ENCODE results near the gene CERS2. TPM values are rescaled to one million over a fixed set of nuclear protein-coding genes. Genes with fewer than 3 reads are reported as not detected.
A peak's percentile ranks its signal among the peaks of the same experiment; 100 is the strongest.

CERS2 gene, protein sequence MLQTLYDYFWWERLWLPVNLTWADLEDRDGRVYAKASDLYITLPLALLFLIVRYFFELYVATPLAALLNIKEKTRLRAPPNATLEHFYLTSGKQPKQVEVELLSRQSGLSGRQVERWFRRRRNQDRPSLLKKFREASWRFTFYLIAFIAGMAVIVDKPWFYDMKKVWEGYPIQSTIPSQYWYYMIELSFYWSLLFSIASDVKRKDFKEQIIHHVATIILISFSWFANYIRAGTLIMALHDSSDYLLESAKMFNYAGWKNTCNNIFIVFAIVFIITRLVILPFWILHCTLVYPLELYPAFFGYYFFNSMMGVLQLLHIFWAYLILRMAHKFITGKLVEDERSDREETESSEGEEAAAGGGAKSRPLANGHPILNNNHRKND
- total RNA-seq (2021; fragmentation: NEBNext Ultra II Directional; extraction: Animal tissue kit (Norgen Biotek cat#: 25700)) (237 and 241 TPM in 2 replicates), polyA plus RNA-seq (2011; rRNA removed) (153 and 216 TPM in 2 replicates), polyA minus RNA-seq (2011; rRNA and poly(A)+ RNA removed) (234 and 288 TPM in 2 replicates)
- 153 TPM for polyA plus RNA-seq (2011; cell fraction: cytosol; rRNA removed)
- 172 TPM for polyA plus RNA-seq (2011; cell fraction: nucleus; rRNA removed)
- 143 to 179 TPM (median 156 TPM) in 4 replicates for polyA plus RNA-seq (2012, experiment 1 of 2)
- polyA plus RNA-seq (2012, experiment 2 of 2): 302 TPM
- polyA plus RNA-seq (2013, experiment 1 of 2): 284 TPM
- 302 TPM for polyA plus RNA-seq (2013, experiment 2 of 2)
- polyA minus RNA-seq (2011; cell fraction: cytosol; rRNA and poly(A)+ RNA removed): 120 TPM
- 98.2 TPM for polyA minus RNA-seq (2011; cell fraction: nucleus; rRNA and poly(A)+ RNA removed)
- long read RNA-seq, experiment 1, transcript CERS2-205 (11 exons, 2,505 nt): major isoform, 72 of 169 reads
- long read RNA-seq, experiment 1, partial matches to known transcripts: 45 of 169 reads
- long read RNA-seq, experiment 1, other reads (novel, unspliced or antisense): 48 of 169 reads
- long read RNA-seq, experiment 2, transcript CERS2-205 (11 exons, 2,505 nt): major isoform, 11 of 18 reads
- long read RNA-seq, experiment 2, partial matches to known transcripts: 1 of 18 reads
- long read RNA-seq, experiment 2, other reads (novel, unspliced or antisense): 5 of 18 reads

DNA sequence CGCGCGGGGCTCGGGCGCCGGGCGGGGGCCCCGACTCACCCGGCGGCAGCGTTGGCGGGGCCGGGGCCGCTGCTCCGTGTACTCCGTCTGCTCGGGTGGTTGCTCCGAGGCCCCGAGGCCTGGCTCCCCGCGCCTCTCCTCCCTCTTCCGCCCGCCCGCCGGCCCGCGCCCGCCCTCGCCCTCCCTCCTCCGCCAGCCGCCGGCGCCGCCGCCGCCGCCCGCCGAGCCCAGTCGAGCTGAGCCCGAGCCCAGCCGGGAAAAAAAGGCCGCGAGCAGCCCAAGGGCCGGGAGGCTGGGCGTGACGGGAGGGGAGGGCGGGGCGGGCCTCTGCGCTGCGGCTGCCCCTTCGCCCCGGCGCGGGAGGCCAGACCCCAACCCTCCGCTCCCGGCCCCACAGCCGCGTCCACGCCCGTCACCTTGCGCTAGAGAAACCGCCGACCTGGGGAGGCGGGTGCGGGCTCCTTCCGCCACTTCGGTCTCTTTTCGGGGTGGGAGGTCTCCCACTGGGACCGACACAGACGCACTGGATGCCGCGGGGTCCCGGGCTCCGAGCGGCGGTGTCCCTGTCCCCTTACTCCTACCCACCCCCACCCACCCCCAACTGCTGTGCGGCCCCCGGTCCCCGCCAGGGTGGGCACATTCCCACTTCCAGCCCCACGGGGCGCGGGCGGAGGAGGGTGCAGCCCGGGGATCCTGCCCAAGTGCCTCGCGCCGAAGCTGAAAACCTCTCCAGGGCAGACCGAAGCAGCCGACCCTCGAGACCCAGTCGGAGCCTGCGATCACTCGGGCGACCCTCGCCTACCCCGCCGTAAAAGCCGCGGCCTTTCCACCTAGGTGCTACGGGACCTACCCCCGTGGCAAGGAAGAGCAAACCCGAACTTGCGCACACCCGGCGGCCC is at the start of gene CERS2:
CERS2 (minus strand) TSS at position 256 of the 899 bp plus-strand sequence. CDS start 5,745 bp downstream, outside the sequence.
- Histone ChIP-seq H2BK15ac (ENCODE audit: low read length) (peak within 1 kb of the TSS; percentile 95; the same call in 1 of the 2 replicates), H3K18ac (ENCODE audit: extremely low read depth, low read length) (peak within 1 kb of the TSS; percentile 78; the same call in 1 of the 2 replicates), H3K79me1 (ENCODE audit: low read depth, low read length) (peaks cover 13% of the 10 kb centered on the region), H2AFZ (ENCODE audit: low read length) (no peak within 1 kb of the TSS), H4K20me1 (replicated peaks in 1 of 2; ENCODE audit: control insufficient read depth in 1 of 2, insufficient read depth in 2 of 2, low read length in 2 of 2) (peaks cover 10 to 20% of the 10 kb centered on the region in 2 experiments), H3K27ac (ENCODE audit: low read depth, low read length) (peak within 1 kb of the TSS; percentile 64; the same call in 1 of the 2 replicates), H3K4me1 (replicated peaks in 1 of 4; ENCODE audit: control insufficient read depth in 3 of 4, insufficient read depth in 4 of 4, low read length in 3 of 4) (peaks cover 20 to 48% (median 38%) of the 10 kb centered on the region in 4 experiments), H3K56ac (replicated peaks; ENCODE audit: insufficient read length, low read depth, low read length) (no peak within 1 kb of the TSS), H3K4me2 (ENCODE audit: insufficient read depth in 1 of 2, low read depth in 2 of 2, low read length in 2 of 2) (peak within 1 kb of the TSS; percentile 83 to 93), H3K23ac (ENCODE audit: insufficient read length) (no peak within 1 kb of the TSS), H3K9me3 (ENCODE audit: insufficient read depth in 2 of 2, low read depth in 1 of 2, low read length in 1 of 2) (no peaks in the 10 kb centered on the region), H3K14ac (ENCODE audit: insufficient read length) (no peak within 1 kb of the TSS), H4K8ac (ENCODE audit: extremely low read depth, insufficient read depth, low read length) (peak within 1 kb of the TSS; percentile 94; the same call in 1 of the 2 replicates), H2BK5ac (ENCODE audit: low read depth, low read length) (peak within 1 kb of the TSS; percentile 71; the same call in 1 of the 2 replicates), H2BK20ac (ENCODE audit: low read length) (no peak within 1 kb of the TSS), H3K27me3 (replicated peaks in 1 of 4; ENCODE audit: control insufficient read depth in 3 of 4, extremely low read depth in 1 of 4, insufficient read depth in 3 of 4, low read length in 3 of 4) (no peaks in the 10 kb centered on the region), H2AK5ac (ENCODE audit: low read depth, low read length) (no peak within 1 kb of the TSS; the same call in 1 of the 2 replicates), H4K5ac (ENCODE audit: insufficient read length, low read depth, low read length) (peak within 1 kb of the TSS; percentile 73), H3K9ac (replicated peaks in 1 of 4; ENCODE audit: extremely low read depth in 1 of 4, low read depth in 3 of 4, low read length in 3 of 4) (peak within 1 kb of the TSS; percentile 64 to 90 (median 76)), H2BK120ac (replicated peaks; ENCODE audit: low read depth, low read length) (no peak within 1 kb of the TSS), H4K91ac (replicated peaks; ENCODE audit: insufficient read length, low read length) (peak within 1 kb of the TSS; percentile 87), H3K23me2 (ENCODE audit: low read depth, low read length) (peaks cover 12% of the 10 kb centered on the region; the same call in 1 of the 2 replicates), H3K4ac (replicated peaks; ENCODE audit: insufficient read length, low read depth, low read length) (peak within 1 kb of the TSS; percentile 36), H3K79me2 (ENCODE audit: control insufficient read depth in 1 of 2, insufficient read depth in 2 of 2, low read length in 2 of 2) (peaks cover 21 to 47% of the 10 kb centered on the region in 2 experiments), H2BK12ac (ENCODE audit: low read depth, low read length) (peak within 1 kb of the TSS; percentile 18; the same call in 1 of the 2 replicates), H3K36me3 (ENCODE audit: control insufficient read depth in 2 of 4, insufficient read depth in 4 of 4, low read length in 3 of 4) (no peaks in the 10 kb centered on the region), H3K4me3 (ENCODE audit: extremely low read depth in 1 of 4, insufficient read depth in 2 of 4, low read depth in 3 of 4, low read length in 4 of 4) (peak within 1 kb of the TSS; percentile 74 to 91 (median 80))
- no peak for FAIRE-seq
- ChIA-PET POLR2A (ENCODE audit: partially characterized antibody) (interaction anchor here (1.0 to 10.5 kb wide), 11 partner anchors 9 to 419 kb away, joined by 3 to 133 read pairs (median 5); partner anchors contain the start of genes ANXA9 and MINDY1), CTCF (ENCODE audit: partially characterized antibody) (interaction anchor here (0.9 to 14.5 kb wide), 2 partner anchors 22 to 48 kb away, joined by 3 to 183 read pairs; no protein-coding TSS in a partner anchor)
- WGBS, 2 experiments (ENCODE audit: extremely low coverage in 1 of 2, insufficient coverage in 1 of 2, insufficient read length in 1 of 2, insufficient replicate concordance in 2 of 2, low coverage in 1 of 2, low lambda C conversion rate in 2 of 2, missing lambda C conversion rate in 1 of 2): 5% methylated on average over 37 of the region's 106 CpGs; no CpG with 5 or more reads in 1 of the 2 experiments
- DNase-seq (ENCODE audit: low read depth in 1 of 2, low spot score in 2 of 2): peak in 1 of 2 experiments; percentile 77
- TF ChIP-seq SIX5 (IDR thresholded peaks at IDR 0.05; ENCODE audit: low read depth, low read length): no peak
- TF ChIP-seq RFX5 (IDR thresholded peaks at IDR 0.05; ENCODE audit: borderline replicate concordance, low read depth, low read length): no peak
- TF ChIP-seq KDM4A (IDR thresholded peaks at IDR 0.05; ENCODE audit: low read depth, low read length, severe bottlenecking): peak; percentile 75
- TF ChIP-seq BACH1 (IDR thresholded peaks at IDR 0.05; ENCODE audit: low read length): 0 out of 2 replicates have a peak, but pooled peaks have one; percentile 13
- no peak for TF ChIP-seq FOSL1 (IDR thresholded peaks at IDR 0.05; ENCODE audit: insufficient read depth, low read depth, low read length)

All from H1 (cell line).